ENCODE data around the gene ANTKMT. TPM values are rescaled to one million over a fixed set of nuclear protein-coding genes. Genes with fewer than 3 reads are reported as not detected.
A peak's percentile ranks its signal among the peaks of the same experiment; 100 is the strongest.
"Not testable (repeated sequence)": the region's sequence is repeated elsewhere in the genome, so short reads cannot be mapped to it uniquely, and the experiment has no call there.

ANTKMT gene
- total RNA-seq, 4 donors from 2014 or later, result 43.7 to 98.7 (median 78.6) TPM

GRCh38 chr16:685967-686366 lies 35.0 kb upstream of the ANTKMT start:
- Histone ChIP-seq H3K4me3 (no peak overlapping the region), H3K27me3 (no peaks in the 10 kb centered on the region), H3K27ac (no peak overlapping the region), H3K9me3 (no peaks in the 10 kb centered on the region), H3K36me3 (peaks cover 0 to 53% (median 15%) of the 10 kb centered on the region in 3 donors), H3K4me1 (peaks cover 0 to 79% (median 46%) of the 10 kb centered on the region in 4 donors)
- DNase-seq (ENCODE audit: low spot score in 2 of 2), result no peak
- WGBS, 2 donors, result 54 to 85% methylated on average over 5 to 8 of the region's 10 CpGs
- TF ChIP-seq, protein P1, sequence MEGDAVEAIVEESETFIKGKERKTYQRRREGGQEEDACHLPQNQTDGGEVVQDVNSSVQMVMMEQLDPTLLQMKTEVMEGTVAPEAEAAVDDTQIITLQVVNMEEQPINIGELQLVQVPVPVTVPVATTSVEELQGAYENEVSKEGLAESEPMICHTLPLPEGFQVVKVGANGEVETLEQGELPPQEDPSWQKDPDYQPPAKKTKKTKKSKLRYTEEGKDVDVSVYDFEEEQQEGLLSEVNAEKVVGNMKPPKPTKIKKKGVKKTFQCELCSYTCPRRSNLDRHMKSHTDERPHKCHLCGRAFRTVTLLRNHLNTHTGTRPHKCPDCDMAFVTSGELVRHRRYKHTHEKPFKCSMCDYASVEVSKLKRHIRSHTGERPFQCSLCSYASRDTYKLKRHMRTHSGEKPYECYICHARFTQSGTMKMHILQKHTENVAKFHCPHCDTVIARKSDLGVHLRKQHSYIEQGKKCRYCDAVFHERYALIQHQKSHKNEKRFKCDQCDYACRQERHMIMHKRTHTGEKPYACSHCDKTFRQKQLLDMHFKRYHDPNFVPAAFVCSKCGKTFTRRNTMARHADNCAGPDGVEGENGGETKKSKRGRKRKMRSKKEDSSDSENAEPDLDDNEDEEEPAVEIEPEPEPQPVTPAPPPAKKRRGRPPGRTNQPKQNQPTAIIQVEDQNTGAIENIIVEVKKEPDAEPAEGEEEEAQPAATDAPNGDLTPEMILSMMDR (IDR thresholded peaks at IDR 0.05), result peak in 1 of 5 experiments; percentile 12
- no peak for TF ChIP-seq POLR2A (IDR thresholded peaks at IDR 0.05)

DNA sequence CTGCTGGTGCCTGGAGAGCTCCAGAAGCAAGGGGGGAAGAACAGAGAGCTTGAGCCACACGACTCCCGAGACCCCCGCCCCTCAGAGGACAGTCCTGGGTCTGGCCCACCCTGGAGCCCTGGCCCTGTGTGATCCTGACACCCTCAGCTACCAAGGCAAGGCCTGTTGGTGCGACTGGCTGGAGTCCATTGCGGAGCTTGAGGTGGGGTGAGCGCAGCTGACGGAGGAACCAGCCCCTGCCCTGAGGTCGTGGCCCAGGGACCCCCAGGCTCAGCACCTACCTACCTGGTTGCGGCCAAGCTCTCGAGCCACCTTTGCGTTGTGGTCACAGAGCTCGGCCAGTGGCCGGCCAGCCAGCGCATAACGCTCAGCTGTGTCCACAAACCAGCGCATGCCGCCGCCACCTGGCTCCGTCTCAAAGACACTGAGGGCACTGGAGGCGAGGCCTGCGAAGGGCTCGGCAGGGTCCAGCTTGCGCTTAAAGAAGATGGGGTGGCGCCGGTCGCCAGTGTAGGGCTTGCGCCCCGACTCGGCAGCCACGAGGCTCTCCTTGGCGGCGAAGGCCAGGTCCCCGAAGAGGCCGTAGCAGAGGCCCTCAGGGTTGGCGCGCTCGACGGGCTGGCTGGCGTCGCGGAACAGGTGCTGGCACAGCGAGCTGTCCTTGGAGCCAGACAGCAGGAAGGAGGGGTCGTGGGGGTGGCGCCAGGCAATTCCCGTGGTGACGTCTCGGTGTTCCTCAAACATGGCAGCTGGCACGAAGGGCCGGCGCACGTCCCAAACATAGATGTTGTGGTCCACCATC lies 34.3 kb upstream of the ANTKMT start:
- peaks cover 0 to 72% (median 39%) of the 10 kb centered on the region in 4 donors for H3K4me1 ChIP-seq
- H3K27me3 ChIP-seq, result no peaks in the 10 kb centered on the region
- no peak overlapping the region for H3K27ac ChIP-seq
- no peak overlapping the region for H3K4me3 ChIP-seq
- TF ChIP-seq EP300 (IDR thresholded peaks at IDR 0.05), result no peak
- TF ChIP-seq, protein P1 (IDR thresholded peaks at IDR 0.05), result no peak
- TF ChIP-seq POLR2A (IDR thresholded peaks at IDR 0.05), result no peak
- H3K36me3 ChIP-seq, result peaks cover 0 to 48% (median 14%) of the 10 kb centered on the region in 3 donors
- no peak for DNase-seq (ENCODE audit: low spot score in 2 of 2)
- 90 to 95% methylated on average over 45 of the region's 51 CpGs for WGBS, 2 donors
- H3K9me3 ChIP-seq, result no peaks in the 10 kb centered on the region

GRCh38 chr16:687499-687898 lies 33.4 kb upstream of the ANTKMT start:
- no peak for TF ChIP-seq EP300 (IDR thresholded peaks at IDR 0.05)
- no peak for TF ChIP-seq POLR2A (IDR thresholded peaks at IDR 0.05)
- TF ChIP-seq, protein P1 (IDR thresholded peaks at IDR 0.05), result no peak
- H3K36me3 ChIP-seq, result peaks cover 0 to 39% (median 6%) of the 10 kb centered on the region in 3 donors
- no peaks in the 10 kb centered on the region for H3K9me3 ChIP-seq
- peaks cover 0 to 63% (median 33%) of the 10 kb centered on the region in 4 donors for H3K4me1 ChIP-seq
- no peak for DNase-seq (ENCODE audit: low spot score in 2 of 2)
- H3K27ac ChIP-seq, result no peak overlapping the region
- no peak overlapping the region for H3K4me3 ChIP-seq
- 87 to 92% methylated on average over 9 to 19 of the region's 19 CpGs for WGBS, 2 donors
- H3K27me3 ChIP-seq, result peaks cover 0 to 6% of the 10 kb centered on the region in 2 donors

- peaks cover 0 to 32% (median 0%) of the 10 kb centered on the region in 3 donors for H3K36me3 ChIP-seq
- WGBS, 2 donors, result 81 to 90% methylated on average over 24 of the region's 26 CpGs
- peaks cover 0 to 57% (median 24%) of the 10 kb centered on the region in 4 donors for H3K4me1 ChIP-seq
- peak overlapping the region; percentile 63 to 99 (median 82) for H3K4me3 ChIP-seq
- no peaks in the 10 kb centered on the region for H3K9me3 ChIP-seq
- TF ChIP-seq, protein P1 (IDR thresholded peaks at IDR 0.05), result no peak
- TF ChIP-seq EP300 (IDR thresholded peaks at IDR 0.05) (no peak), POLR2A (IDR thresholded peaks at IDR 0.05) (no peak)
- DNase-seq (ENCODE audit: low spot score in 2 of 2), result no peak
- H3K27me3 ChIP-seq, result peaks cover 0 to 23% of the 10 kb centered on the region in 2 donors
- peak overlapping the region in 3 of 4 donors; percentile 88 to 94 (median 90) for H3K27ac ChIP-seq
Observed at GRCh38 chr16:689175-689897, 31.6 kb upstream of the ANTKMT start.

- not testable (repeated sequence) for DNase-seq (ENCODE audit: low spot score in 2 of 2); H3K27ac ChIP-seq; H3K4me3 ChIP-seq; H3K9me3 ChIP-seq
- H3K27me3 ChIP-seq, result peaks cover 0 to 41% of the 10 kb centered on the region in 2 donors
- WGBS, 2 donors, result 89 to 92% methylated on average over 16 of the region's 16 CpGs
- peaks cover 0 to 20% (median 0%) of the 10 kb centered on the region in 3 donors for H3K36me3 ChIP-seq
- peaks cover 0 to 56% (median 27%) of the 10 kb centered on the region in 4 donors for H3K4me1 ChIP-seq
Observed at GRCh38 chr16:691242-691641, 29.7 kb upstream of the ANTKMT start.
